Activated effector memory CD4-positive, alpha-beta T cell treated with anti-CD3 and anti-CD28 coated beads, Interleukin-2, amount 50 U/mL, for 16 hours (primary cell): Measurements from ENCODE around the gene PRPF38B.
"Not testable (repeated sequence)": the region's sequence is repeated elsewhere in the genome, so short reads cannot be mapped to it uniquely, and the experiment has no call there.

ENCODE experiments used
- DNase-seq: peaks from one replicate; pipeline ENCODE4 v3.0.0-alpha.2; 2020

The PRPF38B gene

DNA sequence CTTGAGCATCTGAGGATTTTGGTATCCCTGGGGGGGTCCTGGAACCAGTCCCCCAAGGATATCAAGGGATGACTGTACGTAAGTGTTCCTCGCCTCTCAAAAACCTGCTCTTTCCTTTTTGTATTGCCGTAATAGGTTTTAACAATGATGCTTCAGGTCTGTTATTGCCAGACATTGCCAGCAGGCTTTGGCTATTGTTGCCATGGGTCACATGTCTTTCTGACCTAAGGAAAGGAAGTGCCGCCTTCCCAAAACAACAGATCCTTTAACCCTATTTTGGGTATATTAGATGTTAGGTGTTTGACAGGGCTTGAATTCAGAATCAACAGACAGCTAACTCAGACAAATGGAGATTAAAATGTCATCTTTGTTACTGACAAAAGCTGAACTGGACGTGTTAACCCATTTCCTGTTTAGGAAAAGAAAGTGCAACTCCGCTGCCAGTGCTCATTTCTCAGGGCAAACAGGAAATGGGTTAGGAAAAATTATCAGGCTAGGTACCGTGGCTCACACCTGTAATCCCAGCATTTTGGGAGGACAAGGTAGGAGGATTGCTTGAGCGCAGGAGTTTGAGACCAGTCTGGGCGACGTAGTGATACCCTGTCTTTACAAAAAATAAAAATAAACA lies 12.4 kb upstream of the PRPF38B start:
- DNase-seq, result no peak

DNA sequence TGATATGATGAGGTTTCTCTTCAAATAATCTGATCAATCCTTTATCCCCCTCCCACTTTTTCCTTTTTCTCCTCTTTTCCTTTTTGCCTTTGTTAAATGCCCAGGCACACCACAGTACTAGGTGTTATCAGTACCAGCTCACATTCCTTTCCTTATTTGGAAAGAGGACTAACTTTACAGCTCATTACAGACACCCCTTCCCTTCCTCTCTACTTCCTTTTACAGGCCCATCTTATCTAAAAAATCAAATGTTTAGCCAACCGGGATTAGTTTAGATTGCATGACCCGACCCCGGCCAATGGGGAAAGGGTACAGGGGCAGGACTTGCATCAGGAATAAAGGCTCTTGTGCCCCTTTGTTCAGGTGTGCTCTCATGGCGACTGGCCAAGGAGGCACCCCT lies 10.4 kb upstream of the PRPF38B start:
- DNase-seq, result not testable (repeated sequence)

DNA sequence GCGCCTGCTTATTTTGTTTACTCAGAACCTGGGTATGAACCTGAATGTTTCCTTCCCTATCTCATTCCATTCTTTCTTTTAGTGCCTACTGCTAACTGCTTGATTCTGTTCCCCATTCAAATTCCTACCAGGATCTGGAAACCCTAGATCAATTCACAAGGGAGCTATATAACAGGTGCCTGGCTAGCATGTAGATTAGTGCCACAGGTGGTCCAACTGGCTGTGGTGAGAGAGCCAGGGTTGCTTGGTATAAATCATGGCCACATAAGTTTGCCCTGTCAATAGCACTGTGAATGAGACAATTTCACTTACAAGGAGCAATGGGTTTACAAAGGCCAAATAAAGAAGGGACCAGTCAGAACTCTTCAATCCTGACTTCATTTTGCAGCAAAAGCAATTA lies 6.6 kb upstream of the PRPF38B start:
- DNase-seq, result no peak

DNA sequence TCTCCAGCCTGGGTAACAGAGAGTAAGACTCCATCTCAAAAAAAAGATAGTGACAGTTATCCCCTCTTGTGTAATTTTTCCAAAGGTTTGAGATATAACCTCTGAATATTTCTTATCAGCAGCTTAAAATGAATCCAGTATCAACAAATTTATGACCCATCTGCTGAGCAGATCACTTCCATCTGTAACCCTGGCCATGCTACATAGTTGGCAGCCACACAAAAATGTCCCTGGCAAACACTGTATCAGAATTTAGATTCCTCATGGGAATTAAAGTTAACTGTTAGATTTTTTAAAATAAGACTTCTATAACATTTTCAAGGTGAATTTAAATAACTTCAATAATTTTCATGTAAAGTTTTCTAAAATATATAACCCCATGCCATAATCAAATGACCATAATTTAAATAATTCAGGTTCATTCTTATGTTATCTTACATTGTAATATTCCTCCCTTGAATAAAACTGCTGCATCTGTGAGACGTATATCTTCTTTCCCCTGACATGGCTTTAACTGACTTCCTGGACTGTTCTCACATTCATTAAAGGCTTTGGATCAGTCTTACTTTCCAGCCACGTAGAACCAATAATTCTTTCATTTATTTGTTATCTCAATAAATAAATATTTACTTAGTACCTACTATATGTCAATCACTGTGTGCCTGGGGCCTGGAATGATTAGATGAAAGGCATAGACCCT lies 5.3 kb upstream of the PRPF38B start:
- no peak for DNase-seq

DNA sequence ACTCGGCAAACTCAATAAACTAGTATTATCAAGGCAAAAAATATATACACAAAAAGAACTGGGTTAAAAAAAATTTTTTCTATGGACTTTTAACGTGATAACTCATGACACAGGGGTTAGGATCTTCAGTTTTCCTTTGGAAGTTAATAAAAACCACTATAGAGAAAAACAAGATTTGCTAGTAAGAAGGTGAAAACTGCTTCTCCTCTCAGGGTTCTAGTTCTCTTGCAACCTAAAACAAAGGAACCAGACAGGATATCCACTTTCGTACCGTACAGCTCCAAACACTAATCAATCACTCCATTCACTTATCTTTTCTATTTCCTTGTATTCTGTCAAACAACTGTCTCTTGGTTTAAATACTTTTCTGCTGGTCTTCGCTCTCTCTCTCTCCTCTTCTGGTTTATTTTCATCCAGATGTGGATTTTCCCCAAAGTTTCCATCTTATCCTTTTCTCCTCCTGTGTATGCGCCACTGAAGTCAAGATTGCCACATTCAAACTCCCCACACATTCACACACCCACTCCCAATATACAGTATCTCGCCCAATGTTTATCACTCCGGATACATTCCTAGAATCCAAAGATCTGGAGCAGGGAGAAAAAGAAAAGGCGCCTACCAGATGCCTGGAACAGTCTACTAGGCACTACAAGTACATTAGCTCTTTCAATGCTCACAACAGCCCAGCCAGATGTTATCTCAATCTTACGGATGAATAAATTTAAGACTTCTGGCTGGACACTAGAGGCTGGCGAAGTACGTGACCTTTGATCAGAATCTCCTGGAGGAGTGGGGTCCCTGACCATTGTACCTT lies 775 bp upstream of the PRPF38B start:
- no peak for DNase-seq

DNA sequence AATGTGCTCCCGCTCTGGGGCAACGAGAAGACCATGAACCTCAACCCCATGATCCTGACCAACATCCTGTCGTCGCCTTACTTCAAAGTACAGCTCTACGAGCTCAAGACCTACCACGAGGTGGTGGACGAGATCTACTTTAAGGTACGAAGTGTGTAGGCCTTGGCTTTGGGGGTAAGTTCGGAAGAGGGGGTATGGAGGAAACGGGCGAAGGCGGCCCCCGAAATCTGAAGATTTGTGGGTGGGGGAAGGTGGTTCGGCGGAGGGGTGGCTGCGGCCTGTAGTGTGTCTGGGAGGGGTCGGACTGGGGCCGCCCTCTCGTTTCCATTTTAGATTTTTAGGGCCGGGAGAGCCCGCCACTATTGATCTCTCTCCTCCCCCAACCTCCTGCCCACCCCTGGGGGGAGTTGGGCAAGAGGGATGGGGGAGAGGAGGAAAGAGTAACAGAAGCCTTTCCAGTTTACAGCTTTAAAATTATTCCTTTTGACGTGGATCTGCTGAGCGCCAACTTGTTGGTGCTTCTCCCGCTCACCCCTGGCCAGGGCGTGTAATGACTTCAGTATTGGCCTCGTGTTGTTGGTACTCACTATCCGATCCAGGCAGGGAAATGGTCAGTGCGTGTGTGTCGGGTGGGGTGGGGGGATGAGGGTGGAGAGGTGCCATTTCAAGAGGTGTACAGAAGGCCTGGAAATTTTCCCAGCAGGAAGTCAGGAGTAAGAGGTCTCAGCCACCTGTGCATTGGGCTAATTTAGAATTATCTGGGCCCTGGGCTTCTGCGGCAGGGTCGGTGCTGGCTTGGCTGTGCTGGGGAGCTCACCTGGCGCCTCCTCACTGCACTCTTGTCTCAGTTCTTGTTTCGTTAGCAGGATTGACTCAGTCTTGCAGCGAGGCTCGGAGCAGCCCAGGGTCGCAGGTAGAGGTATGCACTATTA lies 880 bp downstream of the PRPF38B start:
- DNase-seq, result peak; percentile 85

DNA sequence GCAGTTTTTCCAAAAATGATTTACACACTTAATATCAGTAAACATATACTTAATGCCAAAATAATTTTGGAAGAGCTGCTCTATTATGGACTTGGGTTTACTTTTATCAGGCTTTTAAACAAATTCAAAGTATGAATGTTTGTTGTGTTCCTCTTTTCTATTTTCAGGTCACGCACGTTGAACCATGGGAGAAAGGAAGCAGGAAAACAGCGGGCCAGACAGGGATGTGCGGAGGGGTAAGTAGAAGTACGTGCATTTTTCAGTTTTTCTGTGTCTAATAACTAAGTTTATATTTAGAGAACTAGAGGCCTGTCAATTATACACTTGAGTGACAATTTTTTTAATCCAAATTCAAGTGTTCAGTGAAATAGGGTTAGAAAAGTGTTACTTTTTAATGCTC lies 3.4 kb downstream of the PRPF38B start:
- no peak for DNase-seq

DNA sequence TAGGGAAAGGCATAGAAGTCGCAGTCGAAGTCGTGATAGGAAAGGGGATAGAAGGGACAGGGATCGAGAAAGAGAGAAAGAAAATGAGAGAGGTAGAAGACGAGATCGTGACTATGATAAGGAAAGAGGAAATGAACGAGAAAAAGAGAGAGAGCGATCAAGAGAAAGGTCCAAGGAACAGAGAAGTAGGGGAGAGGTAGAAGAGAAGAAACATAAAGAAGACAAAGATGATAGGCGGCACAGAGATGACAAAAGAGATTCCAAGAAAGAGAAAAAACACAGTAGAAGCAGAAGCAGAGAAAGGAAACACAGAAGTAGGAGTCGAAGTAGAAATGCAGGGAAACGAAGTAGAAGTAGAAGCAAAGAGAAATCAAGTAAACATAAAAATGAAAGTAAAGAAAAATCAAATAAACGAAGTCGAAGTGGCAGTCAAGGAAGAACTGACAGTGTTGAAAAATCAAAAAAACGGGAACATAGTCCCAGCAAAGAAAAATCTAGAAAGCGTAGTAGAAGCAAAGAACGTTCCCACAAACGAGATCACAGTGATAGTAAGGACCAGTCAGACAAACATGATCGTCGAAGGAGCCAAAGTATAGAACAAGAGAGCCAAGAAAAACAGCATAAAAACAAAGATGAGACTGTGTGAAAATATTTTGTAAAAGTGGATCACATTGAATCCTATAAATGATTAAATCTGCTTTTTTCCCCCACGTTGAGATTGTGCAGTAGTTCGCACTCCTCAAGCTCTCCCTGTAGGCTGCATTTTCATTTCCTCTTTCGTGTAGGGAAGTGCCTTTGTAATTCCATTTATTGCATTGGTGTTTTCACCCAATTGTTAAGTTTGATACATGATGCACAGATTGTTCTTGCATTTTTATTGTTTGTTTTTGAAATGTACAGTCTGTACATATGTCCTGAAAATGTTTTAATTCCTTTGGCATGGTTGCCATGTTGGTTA lies 7.5 kb downstream of the PRPF38B start:
- no peak for DNase-seq

DNA sequence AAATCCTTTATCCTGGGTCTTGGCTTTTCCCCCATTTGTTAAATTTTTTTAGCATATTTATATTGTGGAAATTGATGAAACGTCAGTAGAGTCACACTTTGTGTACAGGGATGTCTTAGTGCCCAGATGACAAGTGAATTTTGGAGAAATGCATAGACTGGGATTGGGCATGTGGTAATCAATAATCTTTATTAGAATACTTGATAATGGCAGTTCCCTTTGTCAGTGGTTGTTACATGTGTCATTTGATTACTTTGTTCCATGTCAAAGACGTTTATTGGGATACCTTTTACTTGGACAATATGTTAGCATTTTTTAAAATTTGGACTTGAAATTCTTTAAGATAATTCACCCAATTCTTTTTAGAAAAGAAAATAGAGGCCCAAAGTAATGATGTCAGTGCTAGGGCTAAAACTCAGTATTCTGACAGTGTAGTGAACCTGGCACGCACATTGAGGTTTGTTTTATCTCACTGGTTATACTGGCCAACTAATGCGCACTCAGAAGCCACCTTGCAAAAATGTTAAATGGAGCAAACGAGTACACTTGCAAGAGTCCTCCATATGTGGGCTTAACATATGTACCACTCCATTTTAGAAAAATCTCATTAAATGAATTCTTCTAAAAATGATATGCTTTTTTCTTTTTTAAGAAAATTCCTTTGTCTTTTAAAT lies 9.2 kb downstream of the PRPF38B start:
- no peak for DNase-seq

DNA sequence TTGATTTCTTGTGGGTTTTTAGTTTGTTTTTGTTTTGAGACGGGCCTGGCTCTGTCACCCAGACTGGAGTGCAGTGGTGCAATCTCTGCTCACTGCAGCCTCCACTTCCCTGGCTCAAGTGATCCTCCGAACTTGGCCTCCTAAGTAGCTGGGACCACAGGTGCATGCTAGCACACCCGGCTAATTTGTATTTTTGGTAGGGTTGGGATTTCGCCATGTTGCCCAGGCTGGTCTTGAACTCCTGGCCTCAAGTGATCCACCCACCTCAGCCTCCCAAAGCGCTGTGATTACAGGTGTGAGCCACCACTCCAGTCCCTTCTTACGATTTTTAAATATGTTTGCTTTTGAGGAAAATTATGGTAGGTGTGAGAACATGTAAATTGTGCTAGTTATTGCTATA lies 10.0 kb downstream of the PRPF38B start:
- DNase-seq, result not testable (repeated sequence)

DNA sequence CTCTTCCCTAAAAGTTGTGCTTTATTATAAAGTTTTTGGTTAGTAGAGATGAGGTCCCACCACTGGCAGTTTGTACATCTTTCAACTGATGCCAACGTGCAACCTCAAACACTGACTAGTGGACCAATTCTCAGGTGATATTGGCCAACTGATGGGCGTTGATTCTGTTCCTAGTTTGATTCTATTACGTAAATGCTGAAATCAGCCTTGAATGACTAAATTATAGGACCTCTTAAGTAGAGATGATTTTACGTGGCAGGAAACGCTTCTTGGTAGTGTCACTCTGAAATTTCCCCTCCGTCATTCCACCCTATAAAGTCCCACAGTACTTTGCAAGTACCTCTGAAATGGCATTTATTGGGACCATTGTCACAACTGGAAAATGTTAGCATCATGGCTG lies 11.8 kb downstream of the PRPF38B start:
- DNase-seq, result no peak

DNA sequence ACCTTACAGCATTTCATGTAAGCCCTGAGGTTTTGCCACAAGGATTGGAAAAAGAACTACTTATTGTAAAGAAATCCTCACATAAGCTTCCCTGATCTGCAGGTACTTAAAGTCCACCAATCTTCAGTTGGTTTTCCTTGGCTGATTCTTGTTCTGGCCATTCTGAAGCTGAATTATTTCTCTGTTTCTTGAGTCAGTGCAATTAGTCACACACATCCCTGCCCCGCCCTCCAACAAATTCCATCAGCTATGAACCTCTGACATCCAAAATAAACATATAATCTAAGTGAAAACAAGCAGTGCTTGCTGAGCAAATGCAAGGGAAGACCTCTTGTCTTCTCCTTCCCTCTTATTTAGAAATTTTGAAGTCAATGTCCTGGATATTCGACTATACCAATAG lies 12.4 kb downstream of the PRPF38B start:
- DNase-seq, result no peak

DNA sequence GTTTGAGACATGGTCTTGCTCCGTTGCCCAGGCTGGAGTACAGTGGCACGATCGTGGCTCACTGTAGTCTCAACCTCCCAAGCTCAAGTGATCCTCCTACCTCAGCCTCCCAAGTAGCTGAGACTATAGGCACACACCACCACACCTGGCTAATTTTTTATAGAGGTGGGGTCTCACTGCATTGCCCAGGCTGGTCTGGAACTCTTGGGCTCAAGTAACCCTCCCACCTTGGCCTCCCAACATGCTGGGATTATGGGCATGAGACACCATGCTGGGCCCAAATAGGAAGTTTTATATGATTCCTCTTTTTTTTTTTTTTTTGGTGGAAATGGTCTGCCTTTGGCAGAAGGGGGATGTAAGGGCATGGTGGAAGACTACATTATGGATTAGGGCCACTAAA lies 14.5 kb downstream of the PRPF38B start:
- no peak for DNase-seq

DNA sequence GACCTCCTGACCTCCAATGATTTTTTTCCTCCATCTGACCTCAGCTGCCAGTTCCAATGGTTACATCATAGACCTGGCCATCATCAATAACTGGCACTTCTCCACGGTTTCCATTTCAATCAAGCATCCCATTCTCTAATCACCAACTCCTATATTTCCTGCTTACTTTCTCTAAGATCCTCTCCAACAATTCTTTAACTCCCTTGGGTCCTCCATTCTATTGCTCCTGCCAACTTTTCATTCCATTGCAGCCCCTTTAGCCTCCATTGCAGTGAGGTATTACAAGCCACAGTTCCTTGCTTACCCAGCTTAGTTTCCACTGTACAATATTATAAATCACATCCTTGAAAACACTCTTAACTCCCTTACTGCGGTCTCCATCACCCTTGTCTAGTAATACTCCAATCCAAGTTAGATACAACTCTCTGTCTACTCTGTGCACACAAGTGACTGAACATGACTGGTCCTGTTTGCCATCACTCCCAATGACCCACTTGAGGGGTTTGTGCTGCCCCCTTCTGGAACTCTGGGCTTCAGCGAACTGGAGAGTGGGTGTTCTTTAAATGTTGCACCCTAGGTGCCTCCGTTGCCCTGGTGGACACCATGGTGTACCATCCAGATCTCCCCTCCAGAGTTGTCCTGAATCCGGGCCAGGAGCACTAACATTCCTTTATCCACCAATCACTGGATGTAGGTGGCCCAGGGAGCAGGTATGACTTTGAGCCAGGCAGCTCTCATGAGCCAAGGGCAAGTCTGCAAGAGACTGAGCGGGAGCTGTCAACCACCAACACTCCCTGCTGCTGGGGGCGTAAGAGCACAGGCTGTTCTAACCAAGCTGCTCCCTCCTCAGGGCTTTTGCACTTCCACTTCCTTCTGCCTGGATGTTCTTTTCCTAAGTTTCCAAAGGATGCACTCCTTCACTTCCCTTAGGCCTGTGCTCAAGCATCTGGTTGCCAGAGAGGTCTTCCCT lies 16.9 kb downstream of the PRPF38B start:
- DNase-seq, result peak; percentile 85

DNA sequence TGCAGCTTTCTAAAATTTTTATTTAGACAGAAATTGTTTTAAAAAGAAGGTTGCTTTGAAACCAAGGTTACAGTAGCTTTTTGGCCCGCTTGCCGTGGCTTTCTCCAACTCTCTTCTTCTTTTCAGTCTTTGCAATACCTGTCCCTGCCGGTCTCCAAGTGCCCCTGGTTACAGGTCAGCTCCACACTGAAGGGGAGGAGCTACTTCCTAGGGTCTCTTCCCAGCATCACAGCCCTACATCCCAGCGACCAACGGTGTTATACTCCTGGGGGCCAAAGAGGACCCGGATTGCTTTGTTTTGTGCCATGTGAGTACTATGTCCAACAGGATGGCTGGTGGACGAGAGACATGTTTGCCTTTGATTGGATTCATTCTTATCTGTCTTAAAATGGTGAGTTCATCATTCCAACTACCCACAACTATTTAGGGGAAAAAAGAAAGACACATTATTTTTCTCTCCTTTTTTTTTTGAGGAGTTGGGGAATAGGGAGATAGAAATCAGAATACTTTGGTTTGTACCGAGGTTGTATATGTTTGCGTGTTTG lies 20.6 kb downstream of the PRPF38B start, which contains the start of gene FNDC7:
FNDC7 (plus strand) TSS at position 303 of the 545 bp plus-strand sequence; CDS start at position 329, 26 bp downstream.
- no peak for DNase-seq

DNA sequence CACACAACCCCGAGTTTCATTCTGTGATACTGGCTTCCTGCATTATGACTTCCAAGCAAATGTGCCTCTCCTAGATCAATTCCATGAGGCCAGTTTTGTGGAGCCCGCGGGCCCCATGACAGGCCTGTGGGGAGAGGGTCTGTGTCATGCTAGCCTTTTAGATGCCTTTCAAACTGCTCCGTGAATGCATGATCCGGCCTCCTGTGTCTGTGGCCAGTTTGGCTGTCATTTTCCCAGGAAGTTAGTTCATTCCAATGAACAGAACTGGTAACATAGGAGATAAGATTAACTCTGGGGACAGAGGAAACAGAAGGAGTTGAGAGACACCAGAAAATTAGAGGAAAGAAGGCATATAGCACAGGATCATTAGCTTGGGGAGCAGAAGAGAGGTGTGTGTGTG lies 23.8 kb downstream of the PRPF38B start:
- DNase-seq, result no peak

DNA sequence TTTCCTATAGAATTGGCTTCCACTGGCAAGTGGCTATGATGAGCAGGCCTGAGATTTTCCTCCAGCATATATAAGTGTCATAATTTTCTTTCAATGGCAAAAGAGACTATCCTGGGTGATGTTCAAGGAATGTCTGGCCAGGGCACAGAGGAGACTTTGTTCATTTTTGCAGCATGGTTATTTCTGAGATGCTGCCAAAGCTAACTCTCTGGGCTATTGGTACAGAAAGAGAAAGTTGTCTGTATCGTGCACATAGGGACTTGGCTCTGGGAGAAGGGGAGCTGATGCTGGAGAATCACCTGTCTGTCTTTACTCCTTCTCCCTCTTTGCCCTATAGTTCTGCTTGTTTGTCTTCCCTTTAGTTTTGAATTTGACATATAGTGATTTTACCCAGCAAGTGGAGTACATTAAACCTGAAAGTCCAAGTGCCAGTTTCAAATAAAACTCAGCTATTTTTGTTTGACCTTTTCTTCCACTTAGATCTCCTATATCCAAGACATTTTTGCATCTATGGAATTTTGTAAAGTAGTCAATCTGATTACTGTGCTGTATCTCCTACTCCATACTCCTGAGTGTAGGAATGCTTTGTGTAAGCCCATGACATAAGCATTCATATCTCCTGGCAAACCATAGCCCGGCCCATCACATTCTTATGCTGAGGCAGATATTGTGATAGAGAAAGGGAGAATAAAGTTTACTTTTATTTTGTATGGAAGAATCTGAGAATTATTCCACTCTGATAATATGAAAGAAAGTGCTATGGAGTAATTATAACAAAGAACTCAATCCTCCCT lies 24.5 kb downstream of the PRPF38B start:
- DNase-seq, result no peak

DNA sequence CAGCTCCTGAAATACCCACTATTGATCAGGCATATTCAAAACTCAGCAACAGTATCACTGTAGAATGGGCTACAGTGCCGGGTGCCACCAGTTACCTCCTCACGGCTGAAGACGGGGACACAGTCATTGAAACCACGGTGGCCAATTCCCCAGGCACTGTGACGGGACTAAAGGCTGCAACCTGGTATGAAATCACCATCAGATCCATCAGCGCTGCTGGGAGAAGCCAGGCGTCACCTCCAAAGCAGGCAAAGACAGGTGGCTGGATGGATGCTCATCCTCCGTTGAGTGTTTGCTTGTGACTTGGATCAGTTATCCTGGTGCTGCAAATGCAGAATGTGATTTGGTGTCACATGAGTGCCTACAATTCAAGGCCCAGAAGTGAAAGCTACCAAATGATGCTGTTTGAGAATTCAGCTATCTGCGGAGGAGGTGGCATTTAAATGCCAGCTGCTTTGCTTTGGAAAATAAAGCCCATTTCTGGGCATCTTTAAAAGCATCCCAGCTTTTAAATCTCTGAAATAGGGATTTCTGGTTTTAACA lies 25.7 kb downstream of the PRPF38B start:
- no peak for DNase-seq
